ENCODE measurements around the gene CDK17. TPM values are rescaled to one million over a fixed set of nuclear protein-coding genes. Genes with fewer than 3 reads are reported as not detected.

The CDK17 gene
- total and polyA plus RNA-seq, 2 donors (not counting 1 experiment from before 2014, with no cell fraction given) = 15.6 to 87.8 TPM

GRCh38 chr12:96378319-96378718 lies 21.9 kb downstream of the CDK17 start:
- Histone ChIP-seq H3K27ac (ENCODE audit: low read length in 2 of 2) (peak overlapping the region in 1 of 2 donors; percentile 16), H3K4me1 (ENCODE audit: control insufficient read depth in 2 of 2, insufficient read depth in 2 of 2, low read length in 2 of 2) (peaks cover 22 to 35% of the 10 kb centered on the region in 2 donors), H3K4me2 (replicated peaks; ENCODE audit: low read depth, low read length, poor library complexity, severe bottlenecking) (no peak overlapping the region), H4K20me1 (ENCODE audit: control insufficient read depth, insufficient read depth, low read length, poor library complexity, severe bottlenecking) (peaks cover 93% of the 10 kb centered on the region), H3K27me3 (replicated peaks in 1 of 4; ENCODE audit: control extremely low read depth in 1 of 4, control insufficient read depth in 3 of 4, insufficient read depth in 4 of 4, low read length in 3 of 4) (no peaks in the 10 kb centered on the region), H3K4me3 (ENCODE audit: control extremely low read depth in 1 of 5, extremely low read depth in 1 of 5, insufficient read depth in 1 of 5, low read depth in 2 of 5, low read length in 4 of 5) (peak overlapping the region in 1 of 5 experiments; percentile 18), H3K9me3 (ENCODE audit: control extremely low read depth in 1 of 3, control insufficient read depth in 2 of 3, insufficient read depth in 1 of 3, low read length in 2 of 3) (peaks cover 1 to 4% (median 2%) of the 10 kb centered on the region in 3 donors), H3K36me3 (replicated peaks in 1 of 2; ENCODE audit: control extremely low read depth in 1 of 2, control insufficient read depth in 1 of 2, extremely low read depth in 1 of 2, insufficient read depth in 2 of 2, low read length in 1 of 2) (no peaks in the 10 kb centered on the region), H2AFZ (ENCODE audit: insufficient read depth, low read depth, low read length, poor library complexity, severe bottlenecking) (no peak overlapping the region), H3K79me2 (ENCODE audit: control insufficient read depth, insufficient read depth, low read length) (peaks cover 100% of the 10 kb centered on the region), H3K9ac (ENCODE audit: low read length) (no peak overlapping the region)
- peaks cover 66% of the 10 kb centered on the region for H3K4me1 Mint-ChIP-seq
- no CpG with 5 or more reads among the region's 1 CpG for WGBS (ENCODE audit: insufficient coverage)
- no peak for DNase-seq
- ChIA-PET CTCF (interaction anchor here (1.0 kb wide), 1 partner anchor 138 kb away, joined by 3 read pairs; no protein-coding TSS in a partner anchor), POLR2A (interaction anchor here (0.6 kb wide), 1 partner anchor 94 kb away, joined by 8 read pairs; no protein-coding TSS in a partner anchor)
- no peak overlapping the region for H3K27ac Mint-ChIP-seq
- intact Hi-C loops (cut with micrococcal nuclease) = no loop called here
- TF ChIP-seq CTCF (IDR thresholded peaks at IDR 0.05) = no peak
- no peaks in the 10 kb centered on the region for H3K9me3 Mint-ChIP-seq (ENCODE audit: insufficient read depth)
- H3K27me3 Mint-ChIP-seq = no peaks in the 10 kb centered on the region
- ATAC-seq (ENCODE audit: low read depth) = no peak
- H3K4me3 Mint-ChIP-seq = no peak overlapping the region

- Histone ChIP-seq H3K79me2 (ENCODE audit: control insufficient read depth, insufficient read depth, low read length) (peaks cover 99% of the 10 kb centered on the region), H3K27ac (ENCODE audit: low read length in 2 of 2) (no peak overlapping the region), H2AFZ (ENCODE audit: insufficient read depth, low read depth, low read length, poor library complexity, severe bottlenecking) (no peak overlapping the region), H3K4me3 (ENCODE audit: control extremely low read depth in 1 of 5, extremely low read depth in 1 of 5, insufficient read depth in 1 of 5, low read depth in 2 of 5, low read length in 4 of 5) (no peak overlapping the region), H4K20me1 (ENCODE audit: control insufficient read depth, insufficient read depth, low read length, poor library complexity, severe bottlenecking) (peaks cover 85% of the 10 kb centered on the region), H3K9ac (ENCODE audit: low read length) (no peak overlapping the region), H3K4me2 (replicated peaks; ENCODE audit: low read depth, low read length, poor library complexity, severe bottlenecking) (no peak overlapping the region), H3K9me3 (ENCODE audit: control extremely low read depth in 1 of 3, control insufficient read depth in 2 of 3, insufficient read depth in 1 of 3, low read length in 2 of 3) (peaks cover 1 to 4% (median 2%) of the 10 kb centered on the region in 3 donors), H3K4me1 (ENCODE audit: control insufficient read depth in 2 of 2, insufficient read depth in 2 of 2, low read length in 2 of 2) (peaks cover 25 to 38% of the 10 kb centered on the region in 2 donors), H3K27me3 (replicated peaks in 1 of 4; ENCODE audit: control extremely low read depth in 1 of 4, control insufficient read depth in 3 of 4, insufficient read depth in 4 of 4, low read length in 3 of 4) (no peaks in the 10 kb centered on the region), H3K36me3 (replicated peaks in 1 of 2; ENCODE audit: control extremely low read depth in 1 of 2, control insufficient read depth in 1 of 2, extremely low read depth in 1 of 2, insufficient read depth in 2 of 2, low read length in 1 of 2) (no peaks in the 10 kb centered on the region)
- ATAC-seq (ENCODE audit: low read depth) (no peak), DNase-seq (no peak)
- Mint-ChIP-seq H3K27ac (no peak overlapping the region), H3K9me3 (ENCODE audit: insufficient read depth) (no peaks in the 10 kb centered on the region), H3K4me3 (no peak overlapping the region), H3K27me3 (no peaks in the 10 kb centered on the region), H3K4me1 (peaks cover 62% of the 10 kb centered on the region)
- TF ChIP-seq EZH2 (IDR thresholded peaks at IDR 0.05; ENCODE audit: borderline replicate concordance, insufficient read depth, low read depth, low read length, poor library complexity, severe bottlenecking) (no peak), CTCF (IDR thresholded peaks at IDR 0.05) (no peak)
- ChIA-PET CTCF (no interaction called here), POLR2A (no interaction called here)
- intact Hi-C loops (cut with micrococcal nuclease) = no loop called here
Measured at GRCh38 chr12:96376865-96377264, 23.4 kb downstream of the CDK17 start.

All from B cell (primary cell).